ENCODE data around the gene TNIP2. TPM values are rescaled to one million over a fixed set of nuclear protein-coding genes. Genes with fewer than 3 reads are reported as not detected.

The TNIP2 gene
- total and polyA plus RNA-seq, 2 donors (not counting 3 experiments of a cell fraction or from before 2014, with no cell fraction given), result 37.7 to 52.1 TPM

DNA sequence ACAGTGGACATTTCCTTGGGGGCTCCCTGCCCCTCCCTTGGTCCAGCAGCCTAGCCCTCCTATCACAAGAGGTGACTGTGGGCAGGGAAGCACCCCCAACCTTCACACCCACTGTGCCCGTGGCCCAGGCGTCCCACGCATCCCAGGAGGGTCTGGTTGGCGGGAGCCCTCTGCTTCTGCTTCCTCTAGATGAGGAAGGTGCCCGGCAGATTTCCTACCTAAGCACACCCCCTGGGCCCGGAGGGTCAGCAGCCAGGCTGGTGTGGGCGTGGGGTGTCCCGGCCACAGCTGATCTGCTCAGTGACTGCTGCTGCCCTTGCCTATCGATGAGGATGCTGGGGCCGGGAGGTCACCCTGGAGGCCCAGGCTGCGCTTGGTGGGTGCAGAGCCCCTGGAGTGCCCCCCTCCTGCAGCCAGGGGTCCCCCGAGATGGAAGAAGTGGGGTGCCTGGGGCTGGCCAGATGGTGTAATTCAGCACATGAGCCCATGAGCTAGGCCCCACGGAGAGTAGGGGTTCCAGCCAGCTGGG, 48.9 kb upstream of the TNIP2 start:
- no peaks in the 10 kb centered on the region for H3K27me3 ChIP-seq (ENCODE audit: control insufficient read depth in 2 of 2, insufficient read depth in 2 of 2, low read length in 2 of 2)
- no peak overlapping the region for H3K4me3 ChIP-seq (replicated peaks in 1 of 3; ENCODE audit: insufficient read depth in 1 of 3, low read depth in 1 of 3, low read length in 3 of 3)
- H3K36me3 ChIP-seq (ENCODE audit: control insufficient read depth in 2 of 2, extremely low read depth in 1 of 2, insufficient read depth in 2 of 2, low read length in 2 of 2), result no peaks in the 10 kb centered on the region
- no peak overlapping the region for H3K9ac ChIP-seq (replicated peaks; ENCODE audit: extremely low read depth, insufficient read depth, low read length)
- ChIA-PET CTCF (no interaction called here), POLR2A (no interaction called here)
- intact Hi-C loops (cut with micrococcal nuclease), result no loop called here
- TF ChIP-seq CTCF (IDR thresholded peaks at IDR 0.05; ENCODE audit: extremely low read depth in 1 of 2, insufficient read depth in 1 of 2, low read depth in 1 of 2, low read length in 2 of 2) (no peak), FOS (IDR thresholded peaks at IDR 0.05; ENCODE audit: borderline replicate concordance, insufficient read depth, low read length) (no peak), POLR2A (IDR thresholded peaks at IDR 0.05; ENCODE audit: low read depth, low read length) (no peak), MYC (IDR thresholded peaks at IDR 0.05; ENCODE audit: low read depth, low read length) (no peak), JUN (IDR thresholded peaks at IDR 0.05; ENCODE audit: borderline replicate concordance, insufficient read depth, insufficient read length, low read depth) (no peak), GATA2 (IDR thresholded peaks at IDR 0.05; ENCODE audit: insufficient read depth, insufficient read length, low read depth, low read length) (no peak), POLR2AphosphoS5 (IDR thresholded peaks at IDR 0.05; ENCODE audit: insufficient read depth, low read depth, low read length) (no peak), EZH2 (IDR thresholded peaks at IDR 0.05; ENCODE audit: borderline replicate concordance, low read depth, low read length, severe bottlenecking) (no peak)
- TF ChIP-seq, protein P1, sequence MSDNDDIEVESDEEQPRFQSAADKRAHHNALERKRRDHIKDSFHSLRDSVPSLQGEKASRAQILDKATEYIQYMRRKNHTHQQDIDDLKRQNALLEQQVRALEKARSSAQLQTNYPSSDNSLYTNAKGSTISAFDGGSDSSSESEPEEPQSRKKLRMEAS (IDR thresholded peaks at IDR 0.05; ENCODE audit: insufficient read depth, insufficient read length), result no peak
- no peak for DNase-seq (ENCODE audit: low read depth, low spot score)
- dilution Hi-C loops (cut with MboI; ENCODE audit: extremely low pct_ligation_motif_present, low sequenced_read_pairs), result no loop called here
- H3K79me2 ChIP-seq (ENCODE audit: control insufficient read depth, insufficient read depth, low read length), result peaks cover 23% of the 10 kb centered on the region
- no peak overlapping the region for H3K27ac ChIP-seq (ENCODE audit: insufficient read depth, low read depth, low read length)
- H2AFZ ChIP-seq (ENCODE audit: low read depth, low read length), result no peak overlapping the region
- H4K20me1 ChIP-seq (replicated peaks; ENCODE audit: control insufficient read depth, extremely low read depth, insufficient read depth, low read length), result no peaks in the 10 kb centered on the region
- no peaks in the 10 kb centered on the region for H3K9me1 ChIP-seq (replicated peaks; ENCODE audit: control insufficient read depth, extremely low read depth, insufficient read depth, low read length)
- BruUV-seq (replicated peaks), result no TSS peak
- H3K4me2 ChIP-seq (ENCODE audit: insufficient read depth, low read length), result no peak overlapping the region
- H3K9me3 ChIP-seq (replicated peaks; ENCODE audit: control insufficient read depth, insufficient read depth, low read length), result no peaks in the 10 kb centered on the region
- peaks cover 36% of the 10 kb centered on the region for H3K4me1 ChIP-seq (ENCODE audit: control insufficient read depth, extremely low read depth, insufficient read depth, low read length)
- no peak for FAIRE-seq

Measured in endothelial cell of umbilical vein (primary cell).